Small intestine (tissue), 7 donors: Measurements from ENCODE around the gene IRAK2. TPM values are rescaled to one million over a fixed set of nuclear protein-coding genes. Genes with fewer than 3 reads are reported as not detected.

Experiments
- DNase-seq, 2 donors: peaks; one replicate each; pipeline versions ENCODE4 v3.0.0 to v3.0.0-alpha.2; 2013
- FAIRE-seq: peaks from 2 replicates; lab custom pipeline; 2012; peaks lifted over from hg19 to GRCh38; lab: Jason Lieb, UNC
- H3K27ac ChIP-seq, 3 donors: one replicate each; pipeline ENCODE4 v1.5.1; 2013; ENCODE audit warnings: low read length in 2 of 3, mild to moderate bottlenecking in 2 of 3, control low read depth in 1 of 3, inconsistent platforms in 1 of 3, low read depth in 1 of 3, moderate library complexity in 1 of 3
- H3K27me3 ChIP-seq, 3 donors: one replicate each; pipeline ENCODE4 v1.6.1; 2013; ENCODE audit warnings: low read length in 3 of 3, inconsistent platforms in 1 of 3; ENCODE audit not compliant: control insufficient read depth in 3 of 3, insufficient read depth in 3 of 3
- H3K36me3 ChIP-seq, 3 donors: one replicate each; pipeline ENCODE4 v1.6.1; 2013; ENCODE audit warnings: low read length in 3 of 3, inconsistent platforms in 1 of 3, low read depth in 1 of 3, mild to moderate bottlenecking in 1 of 3, moderate library complexity in 1 of 3; ENCODE audit not compliant: control insufficient read depth in 3 of 3, insufficient read depth in 2 of 3
- H3K4me1 ChIP-seq, 3 donors: one replicate each; pipeline ENCODE4 v1.6.1; 2013; ENCODE audit warnings: low read length in 2 of 3, inconsistent platforms in 1 of 3, low read depth in 1 of 3, mild to moderate bottlenecking in 1 of 3, moderate library complexity in 1 of 3; ENCODE audit not compliant: control insufficient read depth in 3 of 3, insufficient read depth in 2 of 3
- H3K4me3 ChIP-seq, 3 donors: one replicate each; pipeline ENCODE4 v1.5.1; 2013; ENCODE audit warnings: low read length in 3 of 3, control low read depth in 1 of 3, inconsistent platforms in 1 of 3, low read depth in 1 of 3, mild to moderate bottlenecking in 1 of 3, moderate library complexity in 1 of 3
- H3K9me3 ChIP-seq, 2 donors: one replicate each; pipeline ENCODE4 v1.6.1; 2013; ENCODE audit warnings: low read depth in 1 of 2, low read length in 1 of 2; ENCODE audit not compliant: control insufficient read depth in 2 of 2, insufficient read depth in 1 of 2
- WGBS, 3 donors: extraction: QIAGEN DNeasy Blood & Tissue Kit; methylation state at CpG; one replicate each; pipeline ENCODE4 v1.1.7; 2013; 5-methylcytosine and 5-hydroxymethylcytosine counted together
- polyA plus RNA-seq, 4 donors: library from polyadenylated mRNA; stranded (reverse) in 3 of 4; unstranded in 1 of 4; fragments of 200-250 nt in 3 of 4; fragments of 120-200 nt in 1 of 4; gene quantifications; one replicate each; pipeline versions ENCODE4 v1.2.1 to v1.2.3, GENCODE V29; 2013
- donor health status: healthy with polysubstance abuse.
- donor health status: control.
- donor health status: control.
- donor health status: Bipolar disorder and iron deficiency.
- donor health status: healthy.

The IRAK2 gene
- polyA plus RNA-seq, 4 donors: 1.2 to 6.8 (median 3.1) TPM

- no peaks in the 10 kb centered on the region for H3K27me3 ChIP-seq
- no peaks in the 10 kb centered on the region for H3K4me1 ChIP-seq
- H3K36me3 ChIP-seq: peaks cover 0 to 4% (median 2%) of the 10 kb centered on the region in 3 donors
- no peak overlapping the region for H3K27ac ChIP-seq
- no peaks in the 10 kb centered on the region for H3K9me3 ChIP-seq
- FAIRE-seq: no peak
- no peak overlapping the region for H3K4me3 ChIP-seq
- no peak for DNase-seq
Measured at GRCh38 chr3:10178892-10179291, 14.2 kb downstream of the IRAK2 start.

- no peak overlapping the region for H3K4me3 ChIP-seq
- no peak overlapping the region for H3K27ac ChIP-seq
- no peaks in the 10 kb centered on the region for H3K4me1 ChIP-seq
- no peak for FAIRE-seq
- DNase-seq: no peak
- H3K9me3 ChIP-seq: no peaks in the 10 kb centered on the region
- H3K36me3 ChIP-seq: peaks cover 0 to 4% (median 2%) of the 10 kb centered on the region in 3 donors
- no peaks in the 10 kb centered on the region for H3K27me3 ChIP-seq
- WGBS, 3 donors: 94 to 100% (median 98%) methylated on average over 2 of the region's 2 CpGs
Measured at GRCh38 chr3:10180289-10180688, 15.6 kb downstream of the IRAK2 start.

GRCh38 chr3:10180738-10181295 lies 16.1 kb downstream of the IRAK2 start:
- Histone ChIP-seq H3K4me1 (no peaks in the 10 kb centered on the region), H3K36me3 (peaks cover 0 to 4% (median 2%) of the 10 kb centered on the region in 3 donors), H3K27me3 (no peaks in the 10 kb centered on the region), H3K9me3 (no peaks in the 10 kb centered on the region), H3K27ac (no peak overlapping the region), H3K4me3 (no peak overlapping the region)
- WGBS, 3 donors: 83 to 89% (median 84%) methylated on average over 8 to 10 of the region's 10 CpGs
- DNase-seq: no peak
- no peak for FAIRE-seq

GRCh38 chr3:10182950-10183349 lies 18.2 kb downstream of the IRAK2 start:
- Histone ChIP-seq H3K9me3 (no peaks in the 10 kb centered on the region), H3K36me3 (peaks cover 0 to 2% (median 0%) of the 10 kb centered on the region in 3 donors), H3K27me3 (no peaks in the 10 kb centered on the region), H3K4me3 (no peak overlapping the region), H3K4me1 (peaks cover 0 to 3% (median 0%) of the 10 kb centered on the region in 3 donors), H3K27ac (no peak overlapping the region)
- DNase-seq: no peak
- 90 to 93% (median 93%) methylated on average over 5 of the region's 5 CpGs for WGBS, 3 donors
- no peak for FAIRE-seq

- Histone ChIP-seq H3K4me3 (no peak overlapping the region), H3K9me3 (no peaks in the 10 kb centered on the region), H3K4me1 (peaks cover 0 to 7% (median under 1%) of the 10 kb centered on the region in 3 donors), H3K36me3 (no peaks in the 10 kb centered on the region), H3K27me3 (no peaks in the 10 kb centered on the region), H3K27ac (no peak overlapping the region)
- 48 to 56% (median 55%) methylated on average over 2 of the region's 2 CpGs for WGBS, 3 donors
- DNase-seq (no peak), FAIRE-seq (no peak)
Measured at GRCh38 chr3:10184250-10184649, 19.5 kb downstream of the IRAK2 start.

GRCh38 chr3:10185804-10186762 lies 21.4 kb downstream of the IRAK2 start:
- Histone ChIP-seq H3K9me3 (no peaks in the 10 kb centered on the region), H3K27ac (peak overlapping the region in 1 of 3 donors; percentile 56), H3K36me3 (no peaks in the 10 kb centered on the region), H3K27me3 (no peaks in the 10 kb centered on the region), H3K4me1 (peaks cover 0 to 15% (median 4%) of the 10 kb centered on the region in 3 donors), H3K4me3 (no peak overlapping the region)
- DNase-seq: no peak
- 71 to 83% (median 77%) methylated on average over 12 of the region's 12 CpGs for WGBS, 3 donors
- FAIRE-seq: no peak

- no peak overlapping the region for H3K4me3 ChIP-seq
- DNase-seq (no peak), FAIRE-seq (no peak)
- WGBS, 3 donors: 82 to 88% (median 85%) methylated on average over 4 of the region's 4 CpGs
- peaks cover 4 to 23% (median 10%) of the 10 kb centered on the region in 3 donors for H3K4me1 ChIP-seq
- H3K27me3 ChIP-seq: no peaks in the 10 kb centered on the region
- no peak overlapping the region for H3K27ac ChIP-seq
- no peaks in the 10 kb centered on the region for H3K9me3 ChIP-seq
- H3K36me3 ChIP-seq: no peaks in the 10 kb centered on the region
Measured at GRCh38 chr3:10187290-10187876, 22.7 kb downstream of the IRAK2 start.

- no peak overlapping the region for H3K27ac ChIP-seq
- no peak for FAIRE-seq
- 96 to 97% (median 96%) methylated on average over 2 of the region's 2 CpGs for WGBS, 3 donors
- H3K4me3 ChIP-seq: no peak overlapping the region
- DNase-seq: no peak
- H3K36me3 ChIP-seq: no peaks in the 10 kb centered on the region
- H3K9me3 ChIP-seq: no peaks in the 10 kb centered on the region
- no peaks in the 10 kb centered on the region for H3K27me3 ChIP-seq
- peaks cover 4 to 24% (median 10%) of the 10 kb centered on the region in 3 donors for H3K4me1 ChIP-seq
Measured at GRCh38 chr3:10187944-10188343, 23.2 kb downstream of the IRAK2 start.
